A549 (cell line): ENCODE measurements around the gene UBAP1L. TPM values are rescaled to one million over a fixed set of nuclear protein-coding genes. Genes with fewer than 3 reads are reported as not detected.

Source experiments
- ATAC-seq, 2 experiments: fragments of 200-7000 bp in 1 of 2; fragments of >200 bp in 1 of 2; cut with Nextera tagmentation in 1 of 2; cut with Tn5 transposase in 1 of 2; 3 replicates each; pipeline versions ENCODE4 v1.8.0 to v1.9.1; 2018 to 2020; ENCODE audit warnings: mild to moderate bottlenecking in 1 of 2, moderate library complexity in 1 of 2
- CTCF ChIA-PET: fragments of 300-600 bp; sonication (Branson Sonifier 250); formaldehyde crosslinking; extraction: SDS; loops from one replicate; lab custom pipeline; 2021; ENCODE audit warnings: antibody characterized with exemption, inconsistent platforms; lab: Yijun Ruan, JAX
- POLR2A ChIA-PET: fragments of 350-600 bp; formaldehyde crosslinking; extraction: SDS; loops from one replicate; lab custom pipeline; 2021; ENCODE audit warnings: antibody characterized with exemption, inconsistent platforms; lab: Yijun Ruan, JAX
- DNase-seq, 2 experiments: peaks; one replicate each; pipeline versions ENCODE4 v3.0.0 to v3.0.0-alpha.2; 2011 to 2016; ENCODE audit warnings: low read depth in 1 of 2, low spot score in 1 of 2
- FAIRE-seq: peaks from 2 replicates; lab custom pipeline; 2011; peaks lifted over from hg19 to GRCh38; lab: Jason Lieb, UNC
- H3K27ac ChIP-seq, 2 experiments: fragments of >200 bp; sonication (Bioruptor Twin); formaldehyde crosslinking; 3 replicates each; pipeline ENCODE4 v1.5.1; 2016 to 2017
- H3K4me1 ChIP-seq: fragments of >200 bp; sonication (Bioruptor Twin); formaldehyde crosslinking; 3 replicates; pipeline ENCODE4 v1.6.1; 2016
- H3K4me2 ChIP-seq: fragments of >200 bp; sonication (Bioruptor Twin); formaldehyde crosslinking; 3 replicates; pipeline ENCODE4 v1.6.1; 2016
- H3K4me3 ChIP-seq: fragments of >200 bp; sonication (Bioruptor Twin); formaldehyde crosslinking; 3 replicates; pipeline ENCODE4 v1.5.1; 2016
- H3K9me3 ChIP-seq: fragments of >200 bp; sonication (Bioruptor Twin); formaldehyde crosslinking; 3 replicates; pipeline ENCODE4 v1.6.1; 2016
- BHLHE40 ChIP-seq: IDR thresholded peaks from 2 replicates; pipeline ENCODE4 v1.6.1; 2012; ENCODE audit warnings: low read depth, low read length, inconsistent platforms
- EHF ChIP-seq: fragments of 250-450 bp; sonication (Bioruptor Pico); IDR thresholded peaks from 2 replicates; pipeline ENCODE4 v1.5.0; 2020; ENCODE audit warnings: mild to moderate bottlenecking
- HDAC2 ChIP-seq: fragments of 200-600 bp; sonication (generic); IDR thresholded peaks from 2 replicates; pipeline ENCODE4 v1.6.1; 2016
- HEYL ChIP-seq: fragments of 250-450 bp; sonication (Bioruptor Pico); IDR thresholded peaks from 2 replicates; pipeline ENCODE4 v1.8.0; 2021; ENCODE audit warnings: mild to moderate bottlenecking, moderate library complexity
- HOXB5 ChIP-seq: fragments of 250-450 bp; sonication (Bioruptor Pico); IDR thresholded peaks from 2 replicates; pipeline ENCODE4 v1.5.0; 2020; ENCODE audit warnings: mild to moderate bottlenecking, moderate library complexity
- JUN ChIP-seq, 2 experiments: fragments of >200 bp; sonication (Bioruptor Twin); formaldehyde crosslinking; IDR thresholded peaks; 2 replicates in 1 of 2; 3 replicates in 1 of 2; pipeline ENCODE4 v1.6.1; 2016 to 2017
- JUNB ChIP-seq: fragments of >200 bp; sonication (Bioruptor Twin); formaldehyde crosslinking; IDR thresholded peaks from 2 replicates; pipeline ENCODE4 v1.6.1; 2016
- KDM5A ChIP-seq: fragments of 200-600 bp; sonication (generic); IDR thresholded peaks from 2 replicates; pipeline ENCODE4 v1.6.1; 2016; ENCODE audit warnings: antibody characterized with exemption, mild to moderate bottlenecking
- MYC ChIP-seq: IDR thresholded peaks from 2 replicates; pipeline ENCODE4 v1.6.1; 2012; ENCODE audit warnings: mild to moderate bottlenecking, inconsistent platforms, low read length, improper control_type of control experiment, borderline replicate concordance
- NPAS2 ChIP-seq: fragments of 250-450 bp; sonication (Bioruptor Pico); IDR thresholded peaks from 2 replicates; pipeline ENCODE4 v1.8.0; 2022; ENCODE audit warnings: mild to moderate bottlenecking, moderate library complexity, borderline replicate concordance
- NR3C1 ChIP-seq: fragments of >200 bp; sonication (Bioruptor Twin); formaldehyde crosslinking; IDR thresholded peaks from 3 replicates; pipeline ENCODE4 v1.6.1; 2017
- PHF8 ChIP-seq: fragments of 200-600 bp; sonication (generic); IDR thresholded peaks from 2 replicates; pipeline ENCODE4 v1.6.1; 2016; ENCODE audit warnings: low read depth, mild to moderate bottlenecking, antibody characterized with exemption, moderate library complexity, borderline replicate concordance
- POLR2AphosphoS2 ChIP-seq: conservative IDR thresholded peaks from 2 replicates; pipeline ENCODE4 v1.6.1; 2012; ENCODE audit warnings: low read length, improper control_type of control experiment, inconsistent platforms
- RARB ChIP-seq: fragments of 250-450 bp; sonication (Bioruptor Pico); IDR thresholded peaks from 2 replicates; pipeline ENCODE4 v1.8.0; 2021; ENCODE audit warnings: mild to moderate bottlenecking, moderate library complexity
- RFX5 ChIP-seq: fragments of 450-650 bp; IDR thresholded peaks from 2 replicates; pipeline ENCODE4 v1.7.1; 2014; ENCODE audit warnings: antibody characterized with exemption, mild to moderate bottlenecking, moderate library complexity
- TFCP2L1 ChIP-seq: fragments of 250-450 bp; sonication (Bioruptor Pico); IDR thresholded peaks from 2 replicates; pipeline ENCODE4 v1.5.0; 2021; ENCODE audit warnings: mild to moderate bottlenecking
- TP53 ChIP-seq: fragments of 250-450 bp; sonication (Bioruptor Pico); IDR thresholded peaks from 2 replicates; pipeline ENCODE4 v1.5.0; 2021; ENCODE audit warnings: mild to moderate bottlenecking, moderate library complexity
- ZC3H11A ChIP-seq: fragments of 450-650 bp; IDR thresholded peaks from 2 replicates; pipeline ENCODE4 v1.6.1; 2014; ENCODE audit warnings: antibody characterized with exemption, mild to moderate bottlenecking
- ZSCAN20 ChIP-seq: fragments of 250-450 bp; sonication (Bioruptor Pico); IDR thresholded peaks from 2 replicates; pipeline ENCODE4 v1.8.0; 2022; ENCODE audit warnings: mild to moderate bottlenecking, moderate library complexity
- WGBS: methylation state at CpG from one replicate; pipeline ENCODE4 v1.1.6; 2017; ENCODE audit errors: missing lambda C conversion rate; 5-methylcytosine and 5-hydroxymethylcytosine counted together
- polyA plus RNA-seq, 4 experiments: library from polyadenylated mRNA; depleted of rRNA in 3 of 4; stranded (reverse); fragments of >200 nt; fragmentation: RNase III in 1 of 4; extraction: RNeasy Plus Mini Kit Qiagen cat#74134 plus additional on column Dnase treatment in 1 of 4; gene quantifications; 2 replicates in 3 of 4; 3 replicates in 1 of 4; pipeline ENCODE4 v1.2.3, GENCODE V29; 2011 to 2017
- TF ChIP-seq, protein P1 (sequence below): IDR thresholded peaks from 2 replicates; pipeline ENCODE4 v1.6.1; 2012
- TF ChIP-seq, protein P2 (sequence below): fragments of 250-450 bp; sonication (Bioruptor Pico); IDR thresholded peaks from 2 replicates; pipeline ENCODE4 v1.5.0; 2020; ENCODE audit warnings: low read depth, mild to moderate bottlenecking, moderate library complexity
- TF ChIP-seq, protein P3 (sequence below): IDR thresholded peaks from 2 replicates; pipeline ENCODE4 v1.6.1; 2012
- TF ChIP-seq, protein P4 (sequence below): fragments of 150-350 bp; IDR thresholded peaks from 2 replicates; pipeline ENCODE4 v1.6.1; 2014; ENCODE audit warnings: low read depth, mild to moderate bottlenecking, low read length

UBAP1L gene
- polyA plus RNA-seq, 2 of the 4 experiments (the other 2 are of a cell fraction) = 0.84 to 0.87 TPM

DNA sequence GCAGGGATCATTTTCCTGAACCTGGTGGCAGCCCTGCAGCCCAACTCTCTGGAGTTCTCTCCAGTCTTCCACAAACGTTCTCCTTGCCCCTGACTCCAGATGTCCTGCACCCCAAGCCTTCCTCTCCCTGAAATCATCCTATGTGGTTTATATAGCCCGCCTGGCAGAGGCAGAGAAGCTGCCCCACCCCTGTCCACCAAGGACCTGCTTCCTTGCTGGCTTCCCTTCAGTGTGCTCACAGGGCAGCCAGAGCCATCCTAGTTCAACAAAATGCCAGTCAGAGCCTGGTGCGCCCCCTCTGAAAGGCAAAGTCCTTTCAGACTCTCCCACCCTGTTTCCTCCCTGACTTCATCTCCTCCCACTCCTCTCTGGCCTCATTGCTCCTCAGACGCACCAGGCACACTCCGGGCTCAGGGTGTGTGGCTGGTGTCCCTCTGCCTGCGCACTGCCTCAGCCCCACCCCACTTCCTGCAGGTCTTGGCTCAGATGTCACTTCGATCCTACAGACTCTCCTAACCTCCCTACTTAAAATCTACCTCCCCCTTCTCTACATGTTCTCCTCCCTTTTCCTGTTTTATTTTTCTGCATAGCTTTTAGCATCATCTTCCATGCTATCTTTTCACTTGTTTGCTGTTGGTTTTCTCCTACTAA, 32.6 kb downstream of the UBAP1L start:
- no peak for FAIRE-seq
- TF ChIP-seq RARB (CRISPR knock-in tag) = no peak
- no peak for TF ChIP-seq ZC3H11A
- TF ChIP-seq NPAS2 (CRISPR knock-in tag) = no peak
- TF ChIP-seq, protein P1, sequence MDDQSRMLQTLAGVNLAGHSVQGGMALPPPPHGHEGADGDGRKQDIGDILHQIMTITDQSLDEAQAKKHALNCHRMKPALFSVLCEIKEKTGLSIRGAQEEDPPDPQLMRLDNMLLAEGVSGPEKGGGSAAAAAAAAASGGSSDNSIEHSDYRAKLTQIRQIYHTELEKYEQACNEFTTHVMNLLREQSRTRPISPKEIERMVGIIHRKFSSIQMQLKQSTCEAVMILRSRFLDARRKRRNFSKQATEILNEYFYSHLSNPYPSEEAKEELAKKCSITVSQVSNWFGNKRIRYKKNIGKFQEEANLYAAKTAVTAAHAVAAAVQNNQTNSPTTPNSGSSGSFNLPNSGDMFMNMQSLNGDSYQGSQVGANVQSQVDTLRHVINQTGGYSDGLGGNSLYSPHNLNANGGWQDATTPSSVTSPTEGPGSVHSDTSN = no peak
- TF ChIP-seq HOXB5 (CRISPR knock-in tag) = no peak
- TF ChIP-seq HDAC2 = no peak
- TF ChIP-seq, protein P2, sequence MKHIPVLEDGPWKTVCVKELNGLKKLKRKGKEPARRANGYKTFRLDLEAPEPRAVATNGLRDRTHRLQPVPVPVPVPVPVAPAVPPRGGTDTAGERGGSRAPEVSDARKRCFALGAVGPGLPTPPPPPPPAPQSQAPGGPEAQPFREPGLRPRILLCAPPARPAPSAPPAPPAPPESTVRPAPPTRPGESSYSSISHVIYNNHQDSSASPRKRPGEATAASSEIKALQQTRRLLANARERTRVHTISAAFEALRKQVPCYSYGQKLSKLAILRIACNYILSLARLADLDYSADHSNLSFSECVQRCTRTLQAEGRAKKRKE (CRISPR knock-in tag) = no peak
- no peak for TF ChIP-seq NR3C1
- no peak for TF ChIP-seq BHLHE40
- no peak for TF ChIP-seq HEYL
- TF ChIP-seq JUNB = no peak
- TF ChIP-seq RFX5 = no peak
- no peak for TF ChIP-seq POLR2AphosphoS2
- TF ChIP-seq PHF8 = no peak
- TF ChIP-seq MYC = no peak
- no peak for TF ChIP-seq EHF (CRISPR knock-in tag)
- TF ChIP-seq, protein P3, sequence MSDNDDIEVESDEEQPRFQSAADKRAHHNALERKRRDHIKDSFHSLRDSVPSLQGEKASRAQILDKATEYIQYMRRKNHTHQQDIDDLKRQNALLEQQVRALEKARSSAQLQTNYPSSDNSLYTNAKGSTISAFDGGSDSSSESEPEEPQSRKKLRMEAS = no peak
- 64% methylated on average over 7 of the region's 7 CpGs for WGBS
- Histone ChIP-seq H3K4me1 (peaks cover 7% of the 10 kb centered on the region; the same call in 1 of the 3 replicates), H3K4me2 (no peak overlapping the region), H3K9me3 (no peaks in the 10 kb centered on the region), H3K4me3 (no peak overlapping the region), H3K27ac (no peak overlapping the region)
- ATAC-seq = no peak
- ChIA-PET CTCF (interaction anchor here (0.7 to 32.9 kb wide), 6 partner anchors 19 to 351 kb away, joined by 3 to 1280 read pairs (median 4); partner anchors contain the start of genes MTFMT, RASL12 and SLC51B), POLR2A (no interaction called here)
- DNase-seq = no peak

GRCh38 chr15:65081758-65082157, 33.2 kb downstream of the UBAP1L start:
- ATAC-seq (no peak), FAIRE-seq (no peak), DNase-seq (no peak)
- Histone ChIP-seq H3K27ac (no peak overlapping the region), H3K4me1 (peaks cover 7% of the 10 kb centered on the region; the same call in 1 of the 3 replicates), H3K4me3 (no peak overlapping the region), H3K9me3 (no peaks in the 10 kb centered on the region), H3K4me2 (no peak overlapping the region)
- ChIA-PET POLR2A (no interaction called here), CTCF (interaction anchor here (1.2 to 32.9 kb wide), 5 partner anchors 19 to 351 kb away, joined by 3 to 1280 read pairs (median 5); partner anchors contain the start of genes MTFMT, RASL12 and SLC51B)
- WGBS = 84% methylated on average over 5 of the region's 5 CpGs
- no peak for TF ChIP-seq ZSCAN20 (CRISPR knock-in tag)
- TF ChIP-seq JUN (IDR thresholded peaks at IDR 0.05) = no peak
- TF ChIP-seq, protein P1 = no peak

DNA sequence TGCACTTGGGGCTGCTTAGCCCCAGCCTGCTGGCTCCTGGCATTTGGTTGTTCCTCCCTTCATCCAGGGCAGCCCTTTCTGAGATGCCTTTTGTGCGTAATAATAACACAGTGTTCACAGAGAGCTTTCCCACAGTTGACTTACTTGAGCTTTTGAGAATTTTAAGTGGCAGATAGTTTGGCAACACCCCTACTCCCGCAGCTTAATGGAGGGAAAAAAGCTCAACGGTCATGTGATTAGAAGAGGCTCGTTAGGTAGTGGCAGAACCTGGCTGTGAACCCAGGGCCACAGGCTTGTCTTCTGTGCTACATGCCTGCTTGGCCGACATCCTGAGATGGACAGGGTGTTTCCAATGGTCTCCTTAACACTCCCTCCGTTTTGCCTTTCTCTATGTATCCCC, 33.7 kb downstream of the UBAP1L start:
- 58% methylated on average over 6 of the region's 6 CpGs for WGBS
- DNase-seq = no peak
- no peak for TF ChIP-seq KDM5A
- TF ChIP-seq, protein P3 = no peak
- TF ChIP-seq, protein P4, sequence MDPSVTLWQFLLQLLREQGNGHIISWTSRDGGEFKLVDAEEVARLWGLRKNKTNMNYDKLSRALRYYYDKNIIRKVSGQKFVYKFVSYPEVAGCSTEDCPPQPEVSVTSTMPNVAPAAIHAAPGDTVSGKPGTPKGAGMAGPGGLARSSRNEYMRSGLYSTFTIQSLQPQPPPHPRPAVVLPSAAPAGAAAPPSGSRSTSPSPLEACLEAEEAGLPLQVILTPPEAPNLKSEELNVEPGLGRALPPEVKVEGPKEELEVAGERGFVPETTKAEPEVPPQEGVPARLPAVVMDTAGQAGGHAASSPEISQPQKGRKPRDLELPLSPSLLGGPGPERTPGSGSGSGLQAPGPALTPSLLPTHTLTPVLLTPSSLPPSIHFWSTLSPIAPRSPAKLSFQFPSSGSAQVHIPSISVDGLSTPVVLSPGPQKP = no peak
- TF ChIP-seq TFCP2L1 = no peak
- TF ChIP-seq TP53 (CRISPR knock-in tag) = no peak
- no peak for FAIRE-seq
- no peak overlapping the region for H3K4me2 ChIP-seq
- no peak overlapping the region for H3K4me3 ChIP-seq
- ChIA-PET CTCF (interaction anchor here (1.4 to 32.9 kb wide), 4 partner anchors 20 to 350 kb away, joined by 4 to 1280 read pairs (median 130); partner anchors contain the start of genes MTFMT, RASL12 and SLC51B), POLR2A (no interaction called here)
- peaks cover 7% of the 10 kb centered on the region; the same call in 1 of the 3 replicates for H3K4me1 ChIP-seq
- no peak for ATAC-seq
- H3K27ac ChIP-seq = no peak overlapping the region
- H3K9me3 ChIP-seq = no peaks in the 10 kb centered on the region
